ENCODE results near the gene RETN.
A peak's percentile ranks its signal among the peaks of the same experiment; 100 is the strongest.

The RETN gene

DNA sequence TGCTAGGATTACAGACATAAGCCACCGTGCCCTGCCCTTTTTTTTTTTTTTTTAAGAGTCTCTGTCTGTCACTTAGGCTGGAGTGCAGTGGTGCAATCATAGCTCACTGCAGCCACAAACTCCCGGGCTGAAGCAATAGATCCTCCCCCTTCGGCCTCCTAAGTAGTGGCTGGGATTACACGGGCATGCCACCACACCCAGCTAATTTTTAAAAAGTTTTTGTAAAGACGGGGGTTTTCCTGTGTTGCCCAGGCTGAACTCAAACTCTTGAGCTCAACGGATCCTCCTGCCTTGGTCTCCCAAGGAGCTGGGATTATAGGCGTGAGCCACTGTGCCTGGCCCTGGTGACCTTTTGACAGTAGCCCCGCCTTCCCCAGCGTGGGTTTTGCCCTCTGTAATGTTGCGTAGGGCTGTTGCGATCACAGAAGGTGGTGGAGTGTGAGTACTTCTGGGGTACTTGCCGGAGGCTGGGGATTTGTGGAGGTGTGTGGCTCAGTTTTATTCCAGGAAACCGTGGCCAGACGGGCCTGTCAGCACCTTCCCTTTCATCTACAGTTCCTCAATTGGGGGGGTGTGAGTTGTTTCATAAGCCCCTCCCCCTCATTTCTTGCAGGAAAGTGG lies 11.6 kb upstream of the RETN start:
- no peak for DNase-seq (ENCODE audit: low read depth, low spot score)

DNA sequence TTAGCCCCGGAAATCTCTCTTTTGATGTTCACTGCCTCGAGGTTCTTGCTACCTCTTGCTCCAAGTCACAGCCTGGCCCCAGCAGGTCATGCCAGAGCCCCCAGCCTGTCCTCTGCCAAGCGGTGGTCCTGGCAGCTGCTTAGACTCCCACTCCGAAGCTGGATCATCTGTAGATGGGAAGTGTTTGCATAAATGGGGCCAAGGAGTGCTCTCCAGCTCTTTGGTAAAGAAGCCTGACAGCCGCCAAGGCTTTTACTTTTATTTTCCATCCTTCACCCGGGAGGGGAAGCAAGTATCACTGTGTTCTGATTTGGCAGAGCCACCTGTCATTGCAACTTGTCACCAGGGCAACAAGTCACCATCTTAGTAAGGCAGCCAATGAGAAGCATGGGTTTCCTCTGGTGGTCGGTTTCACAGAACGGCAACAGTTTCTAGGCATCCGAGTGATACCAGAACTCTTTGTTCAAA lies 10.6 kb upstream of the RETN start:
- DNase-seq (ENCODE audit: low read depth, low spot score), result no peak

DNA sequence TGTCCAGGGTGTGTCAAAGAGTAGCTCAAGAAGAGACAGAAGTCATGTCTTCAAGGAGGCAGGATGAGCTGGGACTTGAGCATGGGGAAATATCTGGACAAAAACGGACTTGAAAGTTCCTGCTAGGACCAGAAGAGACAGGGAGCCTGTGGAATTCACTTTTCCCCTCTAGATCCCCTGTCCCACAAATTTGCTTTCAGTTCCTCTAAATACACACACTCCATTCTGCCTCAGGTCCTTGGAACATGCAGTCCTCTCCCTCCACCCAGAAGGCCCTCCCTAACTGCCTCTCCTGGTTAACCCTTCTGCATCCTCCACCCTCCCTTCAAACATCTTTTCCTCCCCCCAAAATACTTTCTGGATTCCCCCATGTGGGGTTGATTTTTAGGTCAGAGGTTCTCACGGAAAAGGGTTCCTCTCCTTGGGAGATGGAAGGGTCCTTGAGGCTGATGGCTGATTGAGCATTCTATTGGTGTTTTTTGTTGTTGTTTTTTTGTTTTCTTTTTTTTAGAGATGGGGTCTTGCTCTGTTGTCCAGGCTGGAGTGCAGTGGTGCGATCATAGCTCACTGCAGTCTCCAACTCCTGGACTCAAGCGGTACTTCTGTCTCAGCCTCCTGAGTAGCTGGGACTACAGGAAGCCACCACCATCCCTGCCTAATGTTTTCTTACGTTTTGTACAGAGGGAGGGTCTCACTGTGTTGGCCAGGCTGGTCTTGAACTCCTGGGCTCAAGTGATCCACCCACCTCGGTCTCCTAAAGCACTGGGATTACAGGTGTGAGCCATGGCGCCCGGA lies 6.9 kb upstream of the RETN start:
- DNase-seq (ENCODE audit: low read depth, low spot score), result no peak

DNA sequence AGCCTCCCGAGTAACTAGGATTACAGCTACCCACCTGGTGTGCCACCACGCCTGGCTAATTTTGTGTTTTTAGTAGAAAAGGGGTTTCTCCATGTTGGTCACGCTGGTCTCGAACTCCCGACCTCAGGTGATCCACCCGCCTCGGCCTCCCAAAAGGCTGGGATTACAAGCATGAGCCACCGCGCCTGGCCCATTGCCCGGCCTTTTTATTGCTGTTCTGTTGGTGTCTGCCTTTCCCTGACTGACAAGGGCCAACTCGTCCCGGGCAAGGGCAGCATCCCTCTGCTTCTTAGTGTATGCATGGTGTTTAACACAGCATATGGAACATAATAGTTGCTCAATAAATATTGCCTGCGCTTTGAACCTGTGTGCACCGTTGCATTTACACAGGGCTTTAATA lies 6.2 kb upstream of the RETN start:
- DNase-seq (ENCODE audit: low read depth, low spot score), result no peak

DNA sequence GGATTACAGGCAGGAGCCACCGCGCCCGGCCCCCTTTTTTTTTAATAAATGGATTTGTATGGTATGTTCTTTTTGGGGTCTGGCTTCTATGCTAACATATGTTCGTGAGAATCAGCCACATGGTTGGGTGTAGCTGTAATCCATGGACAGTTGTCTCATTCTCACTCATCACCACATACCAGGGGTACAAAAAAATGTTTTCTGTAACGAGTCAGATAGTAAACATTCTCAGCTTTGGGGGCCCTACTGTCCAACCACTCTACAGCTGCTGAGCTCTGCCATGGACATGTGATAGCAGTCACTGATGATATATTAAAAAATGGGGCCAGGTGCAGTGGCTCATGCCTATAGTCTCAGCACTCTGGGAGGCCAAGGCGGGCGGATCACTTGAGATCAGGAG lies 5.1 kb upstream of the RETN start:
- no peak for DNase-seq (ENCODE audit: low read depth, low spot score)

DNA sequence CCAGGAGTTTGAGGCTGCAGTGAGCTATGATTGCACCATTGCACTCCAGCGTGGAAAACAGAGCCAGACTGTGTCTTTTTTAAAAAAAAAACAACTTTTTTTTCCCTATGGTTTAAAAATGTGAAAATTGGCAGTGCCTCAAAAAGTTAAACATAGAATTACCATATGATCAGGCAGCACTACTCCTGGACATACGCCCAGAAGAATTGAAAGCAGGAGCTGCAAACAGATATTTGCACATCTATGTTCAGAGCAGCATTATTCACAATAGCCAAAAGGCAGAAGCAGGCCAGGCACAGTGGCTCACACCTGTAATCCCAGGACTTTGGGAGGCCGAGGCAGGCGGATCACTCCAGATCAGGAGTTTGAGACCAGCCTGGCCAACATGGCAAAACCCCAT lies 3.8 kb upstream of the RETN start:
- no peak for DNase-seq (ENCODE audit: low read depth, low spot score)

DNA sequence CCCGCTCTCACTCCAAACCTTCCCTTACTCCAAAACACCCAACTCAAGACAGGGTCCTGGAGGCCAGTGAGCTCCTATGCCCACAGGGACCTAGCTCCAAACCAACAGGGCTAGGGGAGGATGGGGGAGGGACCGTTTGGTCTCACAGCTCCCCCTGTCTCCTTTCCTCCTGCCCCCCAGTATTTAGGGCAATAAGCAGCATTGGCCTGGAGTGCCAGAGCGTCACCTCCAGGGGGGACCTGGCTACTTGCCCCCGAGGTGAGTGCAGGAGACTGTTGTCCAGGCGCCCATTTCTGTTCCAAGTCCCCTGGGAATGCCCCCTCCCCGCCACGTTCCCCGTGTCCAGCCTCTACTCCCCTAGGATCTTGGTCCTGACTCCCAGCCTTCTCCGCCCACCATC lies 792 bp downstream of the RETN start:
- no peak for DNase-seq (ENCODE audit: low read depth, low spot score)

DNA sequence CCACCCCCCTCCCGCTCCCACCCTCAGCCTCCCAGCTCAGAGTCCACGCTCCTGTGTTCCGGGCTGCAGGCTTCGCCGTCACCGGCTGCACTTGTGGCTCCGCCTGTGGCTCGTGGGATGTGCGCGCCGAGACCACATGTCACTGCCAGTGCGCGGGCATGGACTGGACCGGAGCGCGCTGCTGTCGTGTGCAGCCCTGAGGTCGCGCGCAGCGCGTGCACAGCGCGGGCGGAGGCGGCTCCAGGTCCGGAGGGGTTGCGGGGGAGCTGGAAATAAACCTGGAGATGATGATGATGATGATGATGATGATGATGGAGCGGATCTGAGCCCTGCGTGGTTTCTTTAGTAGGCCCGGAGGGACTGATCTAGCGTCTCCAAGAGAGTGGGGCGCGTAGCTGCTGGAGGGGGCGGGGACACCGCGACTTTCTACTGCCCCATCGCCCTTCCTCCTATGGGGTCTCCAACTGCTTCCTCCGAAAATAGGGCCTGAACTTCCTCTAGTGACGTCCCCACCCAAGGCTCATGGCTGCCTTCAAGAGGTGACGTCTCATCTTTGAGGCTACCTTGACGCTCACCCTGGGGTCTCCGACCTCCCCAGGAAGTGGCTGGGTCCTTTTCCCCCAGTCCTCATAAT lies 1.4 kb downstream of the RETN start:
- peak; percentile 17 for DNase-seq (ENCODE audit: low read depth, low spot score)

DNA sequence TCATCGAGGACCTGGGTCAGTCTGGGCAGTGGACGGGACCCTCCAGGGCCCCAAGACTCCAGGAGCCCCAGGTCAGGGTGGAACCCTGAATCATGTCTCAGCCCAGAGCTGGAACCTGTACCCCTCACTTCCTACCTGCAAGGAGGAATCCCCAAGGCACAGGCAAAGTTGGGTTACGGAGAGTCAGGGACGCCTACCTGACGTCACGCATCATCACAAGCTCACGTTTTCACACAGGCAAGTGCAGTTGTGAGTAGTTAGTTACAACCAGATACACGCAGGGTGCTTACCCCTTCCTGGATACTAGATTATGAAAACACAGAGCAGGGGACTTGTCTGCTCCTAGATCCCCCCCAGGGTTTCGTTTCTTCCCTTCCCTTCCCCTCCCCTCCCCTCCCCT lies 1.9 kb downstream of the RETN start:
- DNase-seq (ENCODE audit: low read depth, low spot score), result no peak

DNA sequence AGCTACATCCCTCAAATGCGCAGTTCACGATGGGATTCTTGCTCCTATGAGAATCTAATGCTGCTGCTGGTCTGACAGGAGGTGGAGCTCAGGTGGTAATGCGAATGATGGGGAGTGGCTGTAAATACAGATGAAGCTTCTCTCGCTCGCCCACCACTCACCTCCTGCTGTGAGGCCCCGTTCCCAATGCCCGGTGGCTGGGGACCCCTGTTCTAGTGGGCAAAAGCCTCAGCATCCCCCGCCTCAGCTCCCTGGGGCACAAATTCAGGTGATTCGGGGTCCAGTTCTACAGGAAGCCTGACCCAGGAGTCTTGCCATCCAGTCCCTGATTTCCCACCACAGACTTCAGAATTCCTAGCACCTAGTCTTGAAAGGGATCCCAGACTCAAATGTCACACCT lies 3.7 kb downstream of the RETN start:
- no peak for DNase-seq (ENCODE audit: low read depth, low spot score)

DNA sequence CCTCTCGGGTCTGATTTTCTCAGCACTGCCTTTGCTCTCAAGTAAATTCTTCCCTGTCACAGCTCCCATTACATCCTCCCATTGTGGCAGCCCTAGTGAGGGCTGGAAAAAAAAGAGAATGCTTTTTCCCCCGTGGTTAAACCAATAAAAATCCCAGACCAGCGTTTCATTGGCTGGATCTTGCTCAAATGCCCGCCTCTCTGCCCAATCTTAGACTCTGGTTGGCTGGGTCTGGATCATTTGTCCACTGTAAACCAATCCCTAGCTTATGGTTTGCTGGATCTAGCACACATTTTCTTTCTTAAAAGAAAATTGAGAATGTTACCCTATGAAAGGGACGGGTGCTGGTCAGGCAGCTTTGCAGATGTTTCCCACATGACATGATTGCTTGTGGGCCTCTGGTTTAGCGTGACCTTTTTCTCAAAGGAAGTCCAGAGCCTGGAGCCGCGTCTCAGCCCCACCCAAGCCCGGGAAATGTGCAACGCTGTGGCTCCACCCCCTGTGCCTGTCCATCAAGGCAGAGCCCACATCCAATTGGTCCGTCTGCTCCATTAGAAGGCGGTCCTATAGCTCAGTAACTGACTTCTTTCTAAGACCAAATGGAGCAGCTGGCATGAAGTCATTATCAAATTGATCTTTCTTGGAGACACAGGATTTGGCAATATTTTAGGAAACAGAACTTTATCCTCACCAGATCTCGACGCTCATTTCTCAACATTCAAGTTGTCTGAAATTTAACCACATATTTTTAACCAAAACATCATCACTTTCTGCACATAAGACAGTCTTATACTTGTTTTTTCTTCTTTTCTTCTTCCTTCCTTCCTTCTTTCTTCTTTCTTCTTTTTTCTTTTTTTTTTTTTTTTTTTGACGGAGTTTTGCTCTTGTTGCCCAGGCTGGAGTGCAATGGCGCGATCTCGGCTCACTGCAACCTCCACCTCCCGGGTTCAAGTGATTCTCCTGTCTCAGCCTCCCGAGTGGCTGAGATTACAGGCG lies 5.5 kb downstream of the RETN start:
- DNase-seq (ENCODE audit: low read depth, low spot score), result peak; percentile 26

DNA sequence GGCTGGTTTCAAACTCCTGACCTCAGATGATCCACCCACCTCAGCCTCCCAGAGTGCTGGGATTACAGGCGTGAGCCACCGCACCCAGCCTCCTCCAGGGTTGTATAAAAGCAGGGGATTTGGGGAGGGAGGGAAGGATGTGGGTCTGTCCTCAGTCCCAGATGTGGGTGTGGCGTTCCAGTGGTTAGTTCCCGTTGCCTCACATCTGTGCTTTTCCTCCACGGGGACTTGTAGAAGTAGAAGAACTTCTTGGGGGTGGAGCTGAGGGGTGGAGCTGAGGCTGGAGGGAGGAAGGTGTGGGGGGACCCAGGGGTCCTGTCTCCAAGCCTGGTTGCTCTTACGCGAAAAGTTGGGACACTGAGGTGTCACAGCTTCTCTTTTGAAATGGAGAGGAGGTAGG lies 7.5 kb downstream of the RETN start:
- no peak for DNase-seq (ENCODE audit: low read depth, low spot score)

DNA sequence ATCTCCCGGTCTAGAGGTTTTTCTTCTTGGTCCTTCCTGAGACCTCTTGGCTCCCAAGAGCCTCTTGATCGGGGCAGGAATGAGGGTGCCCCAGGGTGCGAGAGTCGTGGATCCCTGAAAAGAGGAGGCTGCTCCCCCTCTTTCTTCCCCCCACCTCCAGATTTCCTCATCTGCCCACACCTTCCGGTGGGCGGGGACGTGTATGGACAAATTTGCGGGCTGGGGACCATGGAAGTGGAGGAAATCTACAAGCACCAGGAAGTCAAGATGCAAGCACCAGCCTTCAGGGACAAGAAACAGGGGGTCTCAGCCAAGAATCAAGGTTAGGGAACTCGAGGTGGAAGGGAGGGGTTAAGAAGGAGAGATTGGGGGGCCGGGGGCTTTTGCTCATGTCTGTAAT lies 8.0 kb downstream of the RETN start, which contains the start of gene MCEMP1:
TSS of gene MCEMP1 (plus strand) at position 237 of the 400 bp plus-strand sequence. CDS start at position 268, 31 bp downstream.
- no peak for DNase-seq (ENCODE audit: low read depth, low spot score)

DNA sequence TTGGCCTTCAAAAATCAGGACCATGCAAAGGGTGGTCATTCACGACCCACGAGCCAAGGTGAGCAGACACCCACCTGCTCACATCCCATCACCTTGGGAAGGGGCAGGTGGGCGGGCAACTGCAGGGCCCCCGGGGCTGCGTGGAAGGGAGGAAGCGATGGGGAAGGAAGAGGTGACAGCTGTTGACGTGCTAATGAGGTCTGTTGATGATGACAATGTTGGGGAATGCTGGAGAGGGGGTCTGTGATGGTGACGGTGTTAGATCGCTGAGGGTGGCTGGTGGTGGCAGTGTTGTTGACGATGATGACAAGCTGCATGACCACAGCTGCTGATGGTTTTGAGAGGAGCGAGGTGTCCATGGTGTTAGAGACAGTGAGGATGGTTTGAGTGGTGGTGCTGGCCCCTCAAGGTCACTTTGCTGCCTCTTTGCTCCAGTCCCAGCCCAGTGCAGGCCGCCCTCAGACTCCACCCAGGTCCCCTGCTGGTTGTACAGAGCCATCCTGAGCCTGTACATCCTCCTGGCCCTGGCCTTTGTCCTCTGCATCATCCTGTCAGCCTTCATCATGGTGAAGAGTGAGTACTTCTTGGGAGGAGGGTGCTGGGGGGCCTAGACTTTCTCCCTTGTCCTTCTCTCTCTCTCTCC lies 8.9 kb downstream of the RETN start:
- DNase-seq (ENCODE audit: low read depth, low spot score), result no peak

DNA sequence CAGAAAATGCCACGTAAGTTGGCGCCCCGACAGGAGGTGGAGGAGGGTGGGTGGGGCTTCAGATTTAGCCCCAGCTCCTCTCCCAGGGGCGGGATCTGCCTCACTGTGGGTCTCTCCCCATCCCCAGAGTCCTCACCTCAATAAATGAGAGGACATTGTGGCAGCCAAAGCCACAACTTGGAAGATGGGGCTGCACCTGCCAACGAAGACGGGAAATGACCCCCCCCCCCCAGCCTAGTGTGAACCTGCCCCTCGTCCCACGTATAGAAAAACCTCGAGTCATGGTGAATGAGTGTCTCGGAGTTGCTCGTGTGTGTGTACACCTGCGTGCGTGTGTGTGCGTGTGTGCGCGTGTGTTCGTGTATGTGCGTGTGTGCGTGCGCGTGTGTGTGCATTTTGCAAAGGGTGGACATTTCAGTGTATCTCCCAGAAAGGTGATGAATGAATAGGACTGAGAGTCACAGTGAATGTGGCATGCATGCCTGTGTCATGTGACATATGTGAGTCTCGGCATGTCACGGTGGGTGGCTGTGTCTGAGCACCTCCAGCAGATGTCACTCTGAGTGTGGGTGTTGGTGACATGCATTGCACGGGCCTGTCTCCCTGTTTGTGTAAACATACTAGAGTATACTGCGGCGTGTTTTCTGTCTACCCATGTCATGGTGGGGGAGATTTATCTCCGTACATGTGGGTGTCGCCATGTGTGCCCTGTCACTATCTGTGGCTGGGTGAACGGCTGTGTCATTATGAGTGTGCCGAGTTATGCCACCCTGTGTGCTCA lies 10.3 kb downstream of the RETN start:
- DNase-seq (ENCODE audit: low read depth, low spot score), result no peak

DNA sequence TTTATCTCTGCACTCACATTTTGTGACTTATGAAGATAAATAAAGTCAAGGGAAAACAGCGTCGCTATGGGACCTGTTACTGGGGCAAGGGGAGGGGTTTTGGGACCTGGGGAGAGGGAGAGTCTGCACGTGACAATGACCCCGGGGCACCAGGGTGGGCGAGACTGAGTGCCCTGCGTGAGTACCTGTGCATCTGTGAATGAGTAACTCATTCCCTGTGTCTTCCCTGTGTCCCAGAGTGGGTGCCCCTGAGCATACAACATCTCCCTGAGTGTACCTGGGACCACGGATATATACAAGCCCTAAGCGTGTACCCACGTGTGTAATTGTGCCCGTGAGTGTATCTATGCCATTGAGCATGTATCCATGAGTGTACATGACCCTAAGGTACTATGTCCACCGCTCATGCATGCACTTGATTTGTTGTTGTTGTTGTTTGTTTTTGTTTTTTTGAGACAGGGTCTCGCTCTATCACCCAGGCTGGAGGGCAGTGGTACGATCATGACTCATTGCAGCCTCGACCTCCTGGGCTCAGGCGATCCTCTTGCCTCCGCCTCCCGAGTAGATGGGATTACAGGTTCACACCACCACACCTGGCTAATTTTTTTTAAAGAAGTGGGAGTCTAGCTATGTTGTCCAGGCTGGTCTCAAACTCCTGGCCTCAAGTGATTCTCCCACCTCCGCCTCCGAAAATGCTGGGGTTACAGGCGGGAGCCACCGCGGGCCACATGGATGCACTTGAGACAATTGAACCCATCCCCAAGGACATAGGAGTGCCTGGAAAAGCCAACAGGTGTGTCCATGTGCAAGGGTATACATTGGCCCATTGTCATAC lies 11.1 kb downstream of the RETN start:
- no peak for DNase-seq (ENCODE audit: low read depth, low spot score)

DNA sequence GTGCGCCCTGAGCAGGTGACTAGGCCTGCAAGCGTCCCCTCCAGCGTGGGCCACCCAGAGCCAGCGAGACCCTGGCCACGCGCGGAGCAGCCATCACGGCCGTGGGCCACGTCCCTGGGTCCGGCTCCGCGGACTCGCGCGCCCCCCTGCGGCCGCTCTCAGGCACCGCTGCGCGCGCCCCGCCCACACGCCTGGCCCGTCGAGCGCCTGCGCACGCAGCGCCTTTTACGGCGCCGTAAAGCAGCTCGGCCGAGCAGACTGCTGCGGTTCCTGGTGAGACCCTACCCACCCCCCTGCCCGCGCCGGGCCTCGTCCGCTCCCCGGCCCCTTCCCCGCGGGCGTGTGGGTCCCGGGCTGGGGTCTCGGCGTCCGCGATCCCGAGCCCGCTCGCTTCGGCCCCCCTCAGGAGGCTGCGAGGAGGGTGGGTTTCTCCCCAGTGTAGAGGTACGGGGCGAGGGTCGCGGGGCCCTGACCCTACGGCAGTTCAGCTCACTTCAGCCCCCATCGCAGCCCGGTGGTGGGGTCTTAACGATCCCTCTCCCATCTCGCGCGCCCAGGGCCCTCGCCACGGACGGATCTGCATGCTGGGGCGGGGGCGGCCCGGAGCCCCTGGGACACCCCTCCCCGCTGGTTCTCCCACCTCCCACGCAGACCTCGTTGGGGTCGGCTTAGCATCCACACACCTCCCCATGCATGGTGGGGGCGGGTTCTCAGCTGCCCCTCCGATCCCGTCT lies 11.9 kb downstream of the RETN start, which contains the start of gene TRAPPC5:
TSS of gene TRAPPC5 (plus strand) at position 228 of the 734 bp plus-strand sequence. CDS start 1,421 bp downstream, outside the sequence.
- DNase-seq (ENCODE audit: low read depth, low spot score), result peak; percentile 95
